Osteoblast (primary cell): ENCODE results near the gene HOTAIR. TPM values are rescaled to one million over a fixed set of nuclear protein-coding genes. Genes with fewer than 3 reads are reported as not detected.

Source experiments
- DNase-seq: peaks from one replicate; pipeline ENCODE4 v3.0.0; 2011; ENCODE audit warnings: low spot score, mixed read lengths; ENCODE audit not compliant: insufficient read length; ENCODE audit errors: missing footprints
- H2AFZ ChIP-seq: 2 replicates; pipeline ENCODE4 v1.6.0; 2011; ENCODE audit warnings: mild to moderate bottlenecking, low read length
- H3K27ac ChIP-seq: 2 replicates; pipeline ENCODE4 v1.5.1; 2011; ENCODE audit warnings: mild to moderate bottlenecking, low read depth, low read length, moderate library complexity
- H3K27me3 ChIP-seq: 2 replicates; pipeline ENCODE4 v1.6.0; 2012; ENCODE audit warnings: mild to moderate bottlenecking, control low read depth, inconsistent platforms, low read length, moderate library complexity; ENCODE audit not compliant: insufficient read depth
- H3K36me3 ChIP-seq: 2 replicates; pipeline ENCODE4 v1.5.1; 2011; ENCODE audit warnings: mild to moderate bottlenecking, low read length, control low read depth, moderate library complexity; ENCODE audit not compliant: insufficient read depth
- H3K4me1 ChIP-seq: 2 replicates; pipeline ENCODE4 v1.5.1; 2011; ENCODE audit warnings: mild to moderate bottlenecking, low read length, control low read depth, moderate library complexity; ENCODE audit not compliant: insufficient read depth
- H3K4me2 ChIP-seq: 2 replicates; pipeline ENCODE4 v1.6.0; 2011; ENCODE audit warnings: mild to moderate bottlenecking, low read length; ENCODE audit not compliant: insufficient read depth
- H3K4me3 ChIP-seq: fragments of 200-600 bp; sonication (generic); 3 replicates; pipeline ENCODE4 v1.5.1; 2012; ENCODE audit warnings: mild to moderate bottlenecking, low read length, inconsistent platforms; ENCODE audit not compliant: insufficient read depth
- H3K79me2 ChIP-seq: 2 replicates; pipeline ENCODE4 v1.6.0; 2012; ENCODE audit warnings: mild to moderate bottlenecking, low read length, control low read depth, inconsistent platforms; ENCODE audit not compliant: insufficient read depth
- H3K9me3 ChIP-seq: 2 replicates; pipeline ENCODE4 v1.5.1; 2011; ENCODE audit warnings: low read depth, low read length, control low read depth
- H4K20me1 ChIP-seq: 2 replicates; pipeline ENCODE4 v1.6.0; 2012; ENCODE audit warnings: mild to moderate bottlenecking, low read length, control low read depth; ENCODE audit not compliant: insufficient read depth
- CTCF ChIP-seq: IDR thresholded peaks from 2 replicates; pipeline ENCODE4 v1.5.1; 2011; ENCODE audit warnings: mild to moderate bottlenecking, low read depth, low read length, moderate library complexity; ENCODE audit errors: extremely low read depth
- total RNA-seq: library from RNA; depleted of rRNA; stranded (reverse); fragments of >200 nt; gene quantifications from 2 replicates; pipeline ENCODE4 v1.2.3, GENCODE V29; 2012

HOTAIR gene
- total RNA-seq, 1 donor = 0.72 TPM

- no peak overlapping the region for H3K27ac ChIP-seq
Measured at GRCh38 chr12:54004841-54005530, 30.2 kb upstream of the HOTAIR start.

GRCh38 chr12:54004063-54004840 lies 29.5 kb upstream of the HOTAIR start:
- peak; percentile 83 for DNase-seq
- peaks cover 16% of the 10 kb centered on the region for H4K20me1 ChIP-seq
- no peak overlapping the region for H2AFZ ChIP-seq
- peaks cover 10% of the 10 kb centered on the region for H3K36me3 ChIP-seq
- H3K79me2 ChIP-seq = peaks cover 80% of the 10 kb centered on the region
- TF ChIP-seq CTCF = peak; percentile 25
- H3K9me3 ChIP-seq = no peaks in the 10 kb centered on the region
- H3K4me1 ChIP-seq = peaks cover 38% of the 10 kb centered on the region
- H3K4me3 ChIP-seq = no peak overlapping the region
- no peak overlapping the region for H3K4me2 ChIP-seq
- no peak overlapping the region for H3K27ac ChIP-seq
- no peaks in the 10 kb centered on the region for H3K27me3 ChIP-seq

More at GRCh38 chr12:54004841-54005530, 30.2 kb upstream of the HOTAIR start:
- Histone ChIP-seq H2AFZ (no peak overlapping the region), H3K9me3 (no peaks in the 10 kb centered on the region), H3K27me3 (no peaks in the 10 kb centered on the region), H3K4me1 (peaks cover 42% of the 10 kb centered on the region), H3K4me2 (peak overlapping the region; percentile 92), H3K4me3 (peak overlapping the region; percentile 66), H4K20me1 (peaks cover 16% of the 10 kb centered on the region), H3K36me3 (peaks cover 10% of the 10 kb centered on the region), H3K79me2 (peaks cover 82% of the 10 kb centered on the region)
- no peak for DNase-seq
- TF ChIP-seq CTCF = no peak

GRCh38 chr12:54003625-54004024 lies 28.9 kb upstream of the HOTAIR start:
- no peak overlapping the region for H3K4me3 ChIP-seq
- H3K9me3 ChIP-seq = no peaks in the 10 kb centered on the region
- no peaks in the 10 kb centered on the region for H3K27me3 ChIP-seq
- no peak overlapping the region for H3K27ac ChIP-seq
- no peak for TF ChIP-seq CTCF
- H3K4me2 ChIP-seq = no peak overlapping the region
- peaks cover 16% of the 10 kb centered on the region for H4K20me1 ChIP-seq
- H3K4me1 ChIP-seq = peaks cover 40% of the 10 kb centered on the region
- H3K36me3 ChIP-seq = peaks cover 10% of the 10 kb centered on the region
- DNase-seq = no peak
- H3K79me2 ChIP-seq = peaks cover 83% of the 10 kb centered on the region
- H2AFZ ChIP-seq = no peak overlapping the region

- Histone ChIP-seq H2AFZ (no peak overlapping the region), H3K4me1 (peaks cover 41% of the 10 kb centered on the region), H3K79me2 (peaks cover 84% of the 10 kb centered on the region), H3K36me3 (peaks cover 10% of the 10 kb centered on the region), H3K27ac (no peak overlapping the region), H3K4me2 (no peak overlapping the region), H4K20me1 (peaks cover 16% of the 10 kb centered on the region), H3K9me3 (no peaks in the 10 kb centered on the region), H3K4me3 (no peak overlapping the region), H3K27me3 (no peaks in the 10 kb centered on the region)
- no peak for DNase-seq
- TF ChIP-seq CTCF = no peak
Measured at GRCh38 chr12:54002915-54003389, 28.2 kb upstream of the HOTAIR start.
